Measurements from ENCODE around the gene DNHD1.

DNHD1 gene

GRCh38 chr11:6601041-6601461, 104.0 kb downstream of the DNHD1 start:
- Mint-ChIP-seq H3K36me3 (ENCODE audit: insufficient read depth) (peaks cover 34% of the 10 kb centered on the region), H3K27me3 (no peaks in the 10 kb centered on the region), H3K27ac (ENCODE audit: low read depth) (no peak overlapping the region), H3K4me1 (peaks cover 26% of the 10 kb centered on the region), H3K9me3 (no peaks in the 10 kb centered on the region), H3K4me3 (no peak overlapping the region)
- ATAC-seq (replicated peaks; ENCODE audit: extremely low read depth, poor library complexity, severe bottlenecking) (no peak), DNase-seq (ENCODE audit: low spot score in 2 of 2) (no peak)

- Mint-ChIP-seq H3K9me3 (no peaks in the 10 kb centered on the region), H3K36me3 (ENCODE audit: insufficient read depth) (peaks cover 26% of the 10 kb centered on the region), H3K4me3 (no peak overlapping the region), H3K27me3 (no peaks in the 10 kb centered on the region), H3K4me1 (peaks cover 32% of the 10 kb centered on the region), H3K27ac (ENCODE audit: low read depth) (no peak overlapping the region)
- ATAC-seq (replicated peaks; ENCODE audit: extremely low read depth, poor library complexity, severe bottlenecking) = no peak
- DNase-seq (ENCODE audit: low spot score in 2 of 2) = no peak
These were observed 105.2 kb downstream of the DNHD1 start for GRCh38 chr11:6602096-6602940.

GRCh38 chr11:6603287-6604080, 106.4 kb downstream of the DNHD1 start, which contains the start of the genes ILK and RRP8:
Gene ILK (plus strand): TSS chr11:6603774. CDS start chr11:6604272, 498 bp downstream.
Gene RRP8 (minus strand): TSS chr11:6603616. CDS start chr11:6603502, 114 bp downstream.
- Mint-ChIP-seq H3K9me3 (no peaks in the 10 kb centered on the region), H3K4me1 (peaks cover 27% of the 10 kb centered on the region), H3K27me3 (no peaks in the 10 kb centered on the region), H3K27ac (ENCODE audit: low read depth) (no peak within 1 kb of the TSS), H3K4me3 (no peak within 1 kb of the TSS), H3K36me3 (ENCODE audit: insufficient read depth) (peaks cover 17% of the 10 kb centered on the region)
- peak; percentile 67 to 79 for DNase-seq (ENCODE audit: low spot score in 2 of 2)
- ATAC-seq (replicated peaks; ENCODE audit: extremely low read depth, poor library complexity, severe bottlenecking) = peak; percentile 81

- H3K27ac Mint-ChIP-seq (ENCODE audit: low read depth) = no peak overlapping the region
- H3K27me3 Mint-ChIP-seq = no peaks in the 10 kb centered on the region
These were observed 107.1 kb downstream of the DNHD1 start for GRCh38 chr11:6604081-6604626.

GRCh38 chr11:6604790-6605189, 107.7 kb downstream of the DNHD1 start:
- H3K4me1 Mint-ChIP-seq = peaks cover 17% of the 10 kb centered on the region
- H3K9me3 Mint-ChIP-seq = no peaks in the 10 kb centered on the region
- H3K27me3 Mint-ChIP-seq = no peaks in the 10 kb centered on the region
- no peak overlapping the region for H3K27ac Mint-ChIP-seq (ENCODE audit: low read depth)
- ATAC-seq (replicated peaks; ENCODE audit: extremely low read depth, poor library complexity, severe bottlenecking) (no peak), DNase-seq (ENCODE audit: low spot score in 2 of 2) (no peak)
- peaks cover 23% of the 10 kb centered on the region for H3K36me3 Mint-ChIP-seq (ENCODE audit: insufficient read depth)
- no peak overlapping the region for H3K4me3 Mint-ChIP-seq

More at GRCh38 chr11:6604081-6604626, 107.1 kb downstream of the DNHD1 start:
- peaks cover 22% of the 10 kb centered on the region for H3K4me1 Mint-ChIP-seq
- no peak overlapping the region for H3K4me3 Mint-ChIP-seq
- no peaks in the 10 kb centered on the region for H3K9me3 Mint-ChIP-seq
- DNase-seq (ENCODE audit: low spot score in 2 of 2) = peak; percentile 40 to 53
- H3K36me3 Mint-ChIP-seq (ENCODE audit: insufficient read depth) = peaks cover 17% of the 10 kb centered on the region
- ATAC-seq (replicated peaks; ENCODE audit: extremely low read depth, poor library complexity, severe bottlenecking) = peak; percentile 80

GRCh38 chr11:6606471-6607189, 109.5 kb downstream of the DNHD1 start:
- ATAC-seq (replicated peaks; ENCODE audit: extremely low read depth, poor library complexity, severe bottlenecking) (no peak), DNase-seq (ENCODE audit: low spot score in 2 of 2) (no peak)
- Mint-ChIP-seq H3K27me3 (no peaks in the 10 kb centered on the region), H3K27ac (ENCODE audit: low read depth) (peak overlapping the region; percentile 82), H3K36me3 (ENCODE audit: insufficient read depth) (peaks cover 23% of the 10 kb centered on the region), H3K4me3 (no peak overlapping the region), H3K4me1 (peaks cover 25% of the 10 kb centered on the region), H3K9me3 (no peaks in the 10 kb centered on the region)

- Mint-ChIP-seq H3K9me3 (no peaks in the 10 kb centered on the region), H3K27ac (ENCODE audit: low read depth) (peak overlapping the region; percentile 9), H3K4me1 (peaks cover 25% of the 10 kb centered on the region), H3K4me3 (peak overlapping the region; percentile 5), H3K27me3 (no peaks in the 10 kb centered on the region), H3K36me3 (ENCODE audit: insufficient read depth) (peaks cover 23% of the 10 kb centered on the region)
- ATAC-seq (replicated peaks; ENCODE audit: extremely low read depth, poor library complexity, severe bottlenecking) (no peak), DNase-seq (ENCODE audit: low spot score in 2 of 2) (no peak)
These were observed 110.2 kb downstream of the DNHD1 start for GRCh38 chr11:6607190-6607795.

DNA sequence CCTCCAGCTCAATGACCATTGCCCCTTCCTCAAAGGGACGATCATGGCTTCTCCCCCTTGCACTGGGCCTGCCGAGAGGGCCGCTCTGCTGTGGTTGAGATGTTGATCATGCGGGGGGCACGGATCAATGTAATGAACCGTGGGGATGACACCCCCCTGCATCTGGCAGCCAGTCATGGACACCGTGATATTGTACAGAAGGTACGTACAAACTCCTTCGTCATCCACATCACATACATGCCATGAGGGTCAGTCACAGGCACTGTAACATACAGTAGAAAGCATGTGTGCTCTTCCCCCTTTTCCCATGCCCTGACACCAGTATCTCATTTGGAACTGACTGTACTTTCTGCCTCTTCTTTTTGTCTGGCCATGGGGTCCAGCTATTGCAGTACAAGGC, 110.9 kb downstream of the DNHD1 start:
- ATAC-seq (replicated peaks; ENCODE audit: extremely low read depth, poor library complexity, severe bottlenecking) (no peak), DNase-seq (ENCODE audit: low spot score in 2 of 2) (no peak)
- Mint-ChIP-seq H3K27ac (ENCODE audit: low read depth) (no peak overlapping the region), H3K36me3 (ENCODE audit: insufficient read depth) (peaks cover 23% of the 10 kb centered on the region), H3K27me3 (no peaks in the 10 kb centered on the region), H3K4me3 (no peak overlapping the region), H3K9me3 (no peaks in the 10 kb centered on the region), H3K4me1 (peaks cover 25% of the 10 kb centered on the region)

DNA sequence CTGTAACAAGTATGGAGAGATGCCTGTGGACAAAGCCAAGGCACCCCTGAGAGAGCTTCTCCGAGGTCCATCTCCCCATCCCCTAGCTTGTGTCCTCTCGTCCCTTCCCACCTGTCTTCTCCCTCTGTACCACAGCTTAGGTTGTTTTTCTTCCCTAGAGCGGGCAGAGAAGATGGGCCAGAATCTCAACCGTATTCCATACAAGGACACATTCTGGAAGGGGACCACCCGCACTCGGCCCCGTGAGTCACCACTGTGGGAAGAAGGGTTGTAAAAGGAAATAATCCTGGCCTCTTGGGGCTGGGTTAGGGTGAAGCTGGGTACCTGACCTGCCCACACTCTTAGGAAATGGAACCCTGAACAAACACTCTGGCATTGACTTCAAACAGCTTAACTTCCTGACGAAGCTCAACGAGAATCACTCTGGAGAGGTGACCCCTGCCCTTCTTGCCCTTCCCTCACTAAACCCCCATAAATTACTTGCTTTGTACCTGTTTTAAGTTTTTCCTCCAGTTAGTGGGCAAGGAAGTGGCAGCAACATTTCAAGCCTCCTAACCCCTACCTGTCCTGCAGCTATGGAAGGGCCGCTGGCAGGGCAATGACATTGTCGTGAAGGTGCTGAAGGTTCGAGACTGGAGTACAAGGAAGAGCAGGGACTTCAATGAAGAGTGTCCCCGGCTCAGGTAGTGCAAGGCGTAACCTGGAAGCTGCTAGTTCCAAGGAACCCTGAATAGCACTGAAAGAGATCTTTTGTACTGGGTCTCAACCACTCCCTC, 111.8 kb downstream of the DNHD1 start:
- Mint-ChIP-seq H3K27me3 (no peaks in the 10 kb centered on the region), H3K4me1 (peaks cover 25% of the 10 kb centered on the region), H3K36me3 (ENCODE audit: insufficient read depth) (peaks cover 23% of the 10 kb centered on the region), H3K27ac (ENCODE audit: low read depth) (no peak overlapping the region), H3K9me3 (no peaks in the 10 kb centered on the region), H3K4me3 (no peak overlapping the region)
- DNase-seq (ENCODE audit: low spot score in 2 of 2) (no peak), ATAC-seq (replicated peaks; ENCODE audit: extremely low read depth, poor library complexity, severe bottlenecking) (no peak)

GRCh38 chr11:6609502-6610015, 112.5 kb downstream of the DNHD1 start:
- Mint-ChIP-seq H3K27ac (ENCODE audit: low read depth) (no peak overlapping the region), H3K4me3 (no peak overlapping the region), H3K4me1 (peaks cover 25% of the 10 kb centered on the region), H3K36me3 (ENCODE audit: insufficient read depth) (peaks cover 23% of the 10 kb centered on the region), H3K27me3 (no peaks in the 10 kb centered on the region), H3K9me3 (no peaks in the 10 kb centered on the region)
- ATAC-seq (replicated peaks; ENCODE audit: extremely low read depth, poor library complexity, severe bottlenecking) = no peak
- DNase-seq (ENCODE audit: low spot score in 2 of 2) = no peak

GRCh38 chr11:6610591-6610990, 113.5 kb downstream of the DNHD1 start:
- Mint-ChIP-seq H3K27ac (ENCODE audit: low read depth) (no peak overlapping the region), H3K4me3 (no peak overlapping the region), H3K9me3 (no peaks in the 10 kb centered on the region), H3K4me1 (peaks cover 28% of the 10 kb centered on the region), H3K27me3 (no peaks in the 10 kb centered on the region), H3K36me3 (ENCODE audit: insufficient read depth) (peaks cover 26% of the 10 kb centered on the region)
- no peak for DNase-seq (ENCODE audit: low spot score in 2 of 2)
- no peak for ATAC-seq (replicated peaks; ENCODE audit: extremely low read depth, poor library complexity, severe bottlenecking)
